GM12878 (cell line): Measurements from ENCODE around the gene RYR2. TPM values are rescaled to one million over a fixed set of nuclear protein-coding genes. Genes with fewer than 3 reads are reported as not detected.

Experiments used
- ATAC-seq: fragments of 200-7000 bp; cut with Tn5 transposase; 3 replicates; pipeline ENCODE4 v1.9.1; 2020; ENCODE audit warnings: mild to moderate bottlenecking, moderate library complexity
- BruUV-seq: library from RNA; stranded (reverse); fragments of 400-500 nt; replicated peaks from 2 replicates; lab custom pipeline; 2021; lab: Mats Ljungman, UMichigan
- CTCF ChIA-PET: fragments of 300-600 bp; sonication (Branson Sonifier 250); formaldehyde crosslinking; extraction: SDS; loops from one replicate; lab custom pipeline; 2021; ENCODE audit warnings: inconsistent platforms; lab: Yijun Ruan, JAX
- POLR2A ChIA-PET: fragments of 350-600 bp; formaldehyde crosslinking; extraction: SDS; loops from one replicate; lab custom pipeline; 2021; ENCODE audit warnings: inconsistent platforms; lab: Charles Lee
- RAD21 ChIA-PET: fragments of 300-600 bp; sonication (Branson Sonifier 250); formaldehyde crosslinking; loops from one replicate; lab custom pipeline; 2023; ENCODE audit warnings: antibody characterized with exemption; ENCODE audit not compliant: unreplicated experiment; lab: Charles Lee
- SMC1A ChIA-PET: fragments of 300-600 bp; sonication (Branson Sonifier 250); formaldehyde crosslinking; loops from one replicate; lab custom pipeline; 2023; ENCODE audit not compliant: unreplicated experiment, uncharacterized antibody; lab: Charles Lee
- DNase-seq: peaks from one replicate; pipeline ENCODE4 v3.0.0-alpha.2; 2011; ENCODE audit warnings: low read depth, low spot score
- FAIRE-seq: peaks from 3 replicates; lab custom pipeline; 2011; peaks lifted over from hg19 to GRCh38; lab: Jason Lieb, UNC
- H2AFZ ChIP-seq: 2 replicates; pipeline ENCODE4 v1.6.0; 2011; ENCODE audit warnings: low read depth, low read length, control low read depth; ENCODE audit not compliant: control insufficient read depth
- H3K27ac ChIP-seq: 2 replicates; pipeline ENCODE4 v1.5.1; 2011; ENCODE audit warnings: control low read depth; ENCODE audit not compliant: control insufficient read depth, insufficient read depth
- H3K27me3 ChIP-seq, 2 experiments: replicated peaks in 1 of 2; 2 replicates each; pipeline versions ENCODE4 v1.6.0 to v1.6.1; 2011; ENCODE audit warnings: low read length in 1 of 2; ENCODE audit not compliant: control insufficient read depth in 2 of 2, insufficient read depth in 2 of 2
- H3K36me3 ChIP-seq, 2 experiments: 2 replicates each; pipeline ENCODE4 v1.5.1; 2011; ENCODE audit warnings: low read length in 1 of 2; ENCODE audit not compliant: control insufficient read depth in 2 of 2, insufficient read depth in 2 of 2
- H3K4me1 ChIP-seq: 2 replicates; pipeline ENCODE4 v1.6.1; 2011; ENCODE audit warnings: mild to moderate bottlenecking, low read length, moderate library complexity, mixed read lengths; ENCODE audit not compliant: control insufficient read depth, insufficient read depth
- H3K4me2 ChIP-seq: 2 replicates; pipeline ENCODE4 v1.6.0; 2011; ENCODE audit warnings: control low read depth; ENCODE audit not compliant: control insufficient read depth, insufficient read depth
- H3K4me3 ChIP-seq: fragments of 200-600 bp; sonication (generic); 2 replicates; pipeline ENCODE4 v1.5.1; 2016
- H3K79me2 ChIP-seq: 2 replicates; pipeline ENCODE4 v1.6.0; 2011; ENCODE audit warnings: low read length; ENCODE audit not compliant: control insufficient read depth, insufficient read depth
- H3K9ac ChIP-seq: 2 replicates; pipeline ENCODE4 v1.8.0; 2011; ENCODE audit warnings: low read length, control low read depth, mixed read lengths; ENCODE audit not compliant: control insufficient read depth, insufficient read depth
- H3K9me3 ChIP-seq: replicated peaks from 3 replicates; pipeline ENCODE4 v1.5.1; 2011; ENCODE audit warnings: mild to moderate bottlenecking, low read length; ENCODE audit not compliant: control insufficient read depth, insufficient read depth
- H4K20me1 ChIP-seq: 2 replicates; pipeline ENCODE4 v1.6.0; 2011; ENCODE audit not compliant: control insufficient read depth, insufficient read depth
- CEBPZ ChIP-seq: fragments of 150-350 bp; IDR thresholded peaks from 2 replicates; pipeline ENCODE4 v1.6.1; 2016; ENCODE audit warnings: low read depth, low read length
- CREM ChIP-seq: IDR thresholded peaks from 2 replicates; pipeline ENCODE4 v1.6.1; 2014; ENCODE audit warnings: antibody characterized with exemption, low read depth
- FOS ChIP-seq: IDR thresholded peaks from 3 replicates; pipeline ENCODE4 v1.6.1; 2011; ENCODE audit warnings: borderline replicate concordance; ENCODE audit not compliant: insufficient read length; ENCODE audit errors: extremely low read depth
- GATAD2B ChIP-seq: fragments of 450-650 bp; conservative IDR thresholded peaks from 2 replicates; pipeline ENCODE4 v1.6.1; 2017; ENCODE audit warnings: low read depth, mild to moderate bottlenecking, moderate library complexity
- IKZF1 ChIP-seq: fragments of 450-650 bp; conservative IDR thresholded peaks from 2 replicates; pipeline ENCODE4 v1.6.1; 2017; ENCODE audit warnings: antibody characterized with exemption, mild to moderate bottlenecking
- LARP7 ChIP-seq: fragments of 450-650 bp; IDR thresholded peaks from 2 replicates; pipeline ENCODE4 v1.6.1; 2017; ENCODE audit warnings: mild to moderate bottlenecking
- NFIC ChIP-seq: IDR thresholded peaks from 2 replicates; pipeline ENCODE4 v1.6.1; 2012; ENCODE audit warnings: low read depth, mild to moderate bottlenecking, inconsistent platforms, low read length, moderate library complexity
- NR2C2 ChIP-seq: IDR thresholded peaks from 2 replicates; pipeline ENCODE4 v1.6.1; 2011; ENCODE audit warnings: borderline replicate concordance, low read depth; ENCODE audit not compliant: control insufficient read depth, insufficient read length
- SMAD5 ChIP-seq: IDR thresholded peaks from 2 replicates; pipeline ENCODE4 v1.6.1; 2016; ENCODE audit warnings: antibody characterized with exemption, low read depth
- SP1 ChIP-seq: IDR thresholded peaks from one replicate; pipeline ENCODE4 v1.6.1; 2011; ENCODE audit warnings: low read depth, low read length
- SREBF2 ChIP-seq: IDR thresholded peaks from 2 replicates; pipeline ENCODE4 v1.6.1; 2012; ENCODE audit warnings: mild to moderate bottlenecking, low read length
- TAF1 ChIP-seq: IDR thresholded peaks from 2 replicates; pipeline ENCODE4 v1.6.1; 2011; ENCODE audit warnings: mild to moderate bottlenecking, low read depth, low read length, borderline replicate concordance
- WGBS: methylation state at CpG from one replicate; pipeline ENCODE4 v1.1.6; 2016; ENCODE audit warnings: low lambda C conversion rate; ENCODE audit not compliant: insufficient replicate concordance, insufficient coverage; ENCODE audit errors: missing lambda C conversion rate; 5-methylcytosine and 5-hydroxymethylcytosine counted together
- in situ Hi-C: fragments of 300-500 bp; cut with MboI; formaldehyde crosslinking; loops from 9 replicates; pipeline ENCODE4 v1.14.3; 2018; ENCODE audit warnings: mixed read lengths
- intact Hi-C: fragments of 100-400 bp; cut with micrococcal nuclease; formaldehyde crosslinking; loops from one replicate; pipeline ENCODE4 v1.14.2; 2022; ENCODE audit not compliant: unreplicated experiment
- polyA plus RNA-seq, 11 experiments: library from polyadenylated mRNA; depleted of rRNA in 4 of 11; unstranded in 6 of 11; stranded (reverse) in 5 of 11; fragments of >200 nt; fragmentation: Nextera tagmentation in 4 of 11; fragmentation: Illumina TruSeq in 1 of 11; extraction: Ambion mirVana in 4 of 11; extraction: Trizol in 1 of 11; gene quantifications; 1 replicate in 1 of 11; 2 replicates in 10 of 11; pipeline versions ENCODE4 v1.2.1 to v1.2.3, GENCODE V29; 2011 to 2016; ENCODE audit warnings: inconsistent platforms in 2 of 11, missing spikeins in 2 of 11, low read depth in 1 of 11
- total RNA-seq, 4 experiments: library from RNA; depleted of rRNA in 3 of 4; stranded (reverse); fragments of >200 nt in 3 of 4; fragmentation: Illumina TruSeq in 1 of 4; extraction: Trizol in 1 of 4; gene quantifications; 2 replicates each; pipeline versions ENCODE4 v1.2.1 to v1.2.3, GENCODE V29; 2013 to 2021
- TF ChIP-seq, protein P1 (sequence below): IDR thresholded peaks from 2 replicates; pipeline ENCODE4 v1.6.1; 2012; ENCODE audit warnings: mild to moderate bottlenecking, low read depth, low read length

RYR2 gene
- total and polyA plus RNA-seq, 10 of the 15 experiments (the other 5 are each of a cell fraction or from before 2014, with no cell fraction given) = 0.01 to 0.04 TPM; not detected in 8

DNA sequence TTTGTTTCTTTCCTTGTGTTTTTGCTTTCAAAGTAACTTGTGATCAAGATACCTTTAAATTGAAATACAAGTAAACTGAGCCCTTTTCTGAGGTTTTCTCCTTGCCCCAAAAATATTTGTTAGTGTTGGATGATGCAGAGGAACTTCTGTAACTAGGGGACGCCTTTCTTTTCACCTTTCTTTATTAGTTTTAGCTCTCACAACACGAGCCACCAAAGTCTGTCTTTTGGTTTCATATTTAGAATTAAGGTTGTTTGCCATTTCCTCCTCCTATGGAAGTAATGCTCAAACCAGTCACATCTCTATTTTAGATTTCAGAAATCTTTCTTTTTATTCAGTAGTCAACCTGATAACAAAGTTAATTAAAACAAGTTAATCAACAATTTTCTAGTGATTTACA, 727.9 kb downstream of the RYR2 start:
- Histone ChIP-seq H3K4me1 (no peaks in the 10 kb centered on the region), H3K79me2 (no peaks in the 10 kb centered on the region), H3K27me3 (no peaks in the 10 kb centered on the region), H2AFZ (no peak overlapping the region), H3K27ac (no peak overlapping the region), H3K9ac (no peak overlapping the region), H4K20me1 (no peaks in the 10 kb centered on the region), H3K36me3 (no peaks in the 10 kb centered on the region), H3K4me2 (no peak overlapping the region), H3K9me3 (no peaks in the 10 kb centered on the region), H3K4me3 (no peak overlapping the region)
- FAIRE-seq (no peak), ATAC-seq (no peak), DNase-seq (no peak)
- SMC1A ChIA-PET = interaction anchor here (0.8 kb wide), 1 partner anchor 9 kb away, joined by 4 read pairs; no protein-coding TSS in a partner anchor
- TF ChIP-seq LARP7 (no peak), SMAD5 (no peak), TAF1 (no peak), FOS (no peak), NFIC (no peak), NR2C2 (no peak), CREM (no peak)
- CTCF ChIA-PET = no interaction called here
- intact Hi-C loops = no loop called here
- POLR2A ChIA-PET = no interaction called here
- in situ Hi-C loops = no loop called here
- RAD21 ChIA-PET = no interaction called here
- 0% methylated on average over 2 of the region's 2 CpGs for WGBS
- BruUV-seq = no TSS peak

- Histone ChIP-seq H3K27ac (no peak overlapping the region), H3K9ac (no peak overlapping the region), H4K20me1 (no peaks in the 10 kb centered on the region), H3K27me3 (no peaks in the 10 kb centered on the region), H3K4me1 (no peaks in the 10 kb centered on the region), H3K36me3 (no peaks in the 10 kb centered on the region), H3K79me2 (no peaks in the 10 kb centered on the region), H2AFZ (no peak overlapping the region), H3K4me2 (no peak overlapping the region), H3K4me3 (no peak overlapping the region), H3K9me3 (no peaks in the 10 kb centered on the region)
- FAIRE-seq (no peak), DNase-seq (no peak), ATAC-seq (no peak)
- no TSS peak for BruUV-seq
- CTCF ChIA-PET = no interaction called here
- RAD21 ChIA-PET = no interaction called here
- SMC1A ChIA-PET = interaction anchor here (1.0 kb wide), 1 partner anchor 183 kb away, joined by 3 read pairs; no protein-coding TSS in a partner anchor
- WGBS = 15% methylated on average over 3 of the region's 3 CpGs
- in situ Hi-C loops (no loop called here), intact Hi-C loops (no loop called here)
- POLR2A ChIA-PET = no interaction called here
- TF ChIP-seq CEBPZ (no peak), SREBF2 (no peak), GATAD2B (no peak), IKZF1 (no peak), SP1 (no peak)
- TF ChIP-seq, protein P1, sequence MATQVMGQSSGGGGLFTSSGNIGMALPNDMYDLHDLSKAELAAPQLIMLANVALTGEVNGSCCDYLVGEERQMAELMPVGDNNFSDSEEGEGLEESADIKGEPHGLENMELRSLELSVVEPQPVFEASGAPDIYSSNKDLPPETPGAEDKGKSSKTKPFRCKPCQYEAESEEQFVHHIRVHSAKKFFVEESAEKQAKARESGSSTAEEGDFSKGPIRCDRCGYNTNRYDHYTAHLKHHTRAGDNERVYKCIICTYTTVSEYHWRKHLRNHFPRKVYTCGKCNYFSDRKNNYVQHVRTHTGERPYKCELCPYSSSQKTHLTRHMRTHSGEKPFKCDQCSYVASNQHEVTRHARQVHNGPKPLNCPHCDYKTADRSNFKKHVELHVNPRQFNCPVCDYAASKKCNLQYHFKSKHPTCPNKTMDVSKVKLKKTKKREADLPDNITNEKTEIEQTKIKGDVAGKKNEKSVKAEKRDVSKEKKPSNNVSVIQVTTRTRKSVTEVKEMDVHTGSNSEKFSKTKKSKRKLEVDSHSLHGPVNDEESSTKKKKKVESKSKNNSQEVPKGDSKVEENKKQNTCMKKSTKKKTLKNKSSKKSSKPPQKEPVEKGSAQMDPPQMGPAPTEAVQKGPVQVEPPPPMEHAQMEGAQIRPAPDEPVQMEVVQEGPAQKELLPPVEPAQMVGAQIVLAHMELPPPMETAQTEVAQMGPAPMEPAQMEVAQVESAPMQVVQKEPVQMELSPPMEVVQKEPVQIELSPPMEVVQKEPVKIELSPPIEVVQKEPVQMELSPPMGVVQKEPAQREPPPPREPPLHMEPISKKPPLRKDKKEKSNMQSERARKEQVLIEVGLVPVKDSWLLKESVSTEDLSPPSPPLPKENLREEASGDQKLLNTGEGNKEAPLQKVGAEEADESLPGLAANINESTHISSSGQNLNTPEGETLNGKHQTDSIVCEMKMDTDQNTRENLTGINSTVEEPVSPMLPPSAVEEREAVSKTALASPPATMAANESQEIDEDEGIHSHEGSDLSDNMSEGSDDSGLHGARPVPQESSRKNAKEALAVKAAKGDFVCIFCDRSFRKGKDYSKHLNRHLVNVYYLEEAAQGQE = no peak
These were observed 730.0 kb downstream of the RYR2 start for GRCh38 chr1:237772009-237772408.
